GM12878 (cell line): ENCODE measurements around the gene BBS5.

Source experiments
- CTCF ChIP-seq, 3 experiments: IDR thresholded peaks in 2 of 3; conservative IDR thresholded peaks in 1 of 3; 2 replicates each; pipeline ENCODE4 v1.5.1; 2011; ENCODE audit warnings: low read depth in 3 of 3, low read length in 3 of 3, mild to moderate bottlenecking in 3 of 3, control low read depth in 2 of 3, moderate library complexity in 2 of 3, inconsistent platforms in 1 of 3, mixed read lengths in 1 of 3; ENCODE audit not compliant: control insufficient read depth in 2 of 3, insufficient read depth in 1 of 3; ENCODE audit errors: extremely low read depth in 1 of 3
- E2F4 ChIP-seq: IDR thresholded peaks from 2 replicates; pipeline ENCODE4 v1.6.1; 2012; ENCODE audit warnings: low read depth, low read length, improper control_type of control experiment

- no peak for TF ChIP-seq E2F4
- no peak for TF ChIP-seq CTCF (IDR thresholded peaks at IDR 0.05 in 2 of 3, conservative IDR thresholded peaks at IDR 0.05 in 1 of 3; ENCODE audit: control insufficient read depth in 2 of 3, extremely low read depth in 1 of 3, insufficient read depth in 1 of 3, low read depth in 3 of 3, low read length in 3 of 3)
Measured at GRCh38 chr2:169512525-169512924, 33.2 kb downstream of the BBS5 start.
